Testis (tissue), 3 donors: Measurements from ENCODE around the gene NAT16. TPM values are rescaled to one million over a fixed set of nuclear protein-coding genes. Genes with fewer than 3 reads are reported as not detected.

Source experiments
- DNase-seq: peaks from one replicate; pipeline ENCODE4 v3.0.0-alpha.2; 2019
- H3K27ac ChIP-seq, 2 donors: fragments of 200-600 bp; sonication (generic); one replicate each; pipeline ENCODE4 v1.5.1; 2019
- H3K27me3 ChIP-seq: fragments of 200-600 bp; sonication (generic); one replicate; pipeline ENCODE4 v1.5.1; 2019
- H3K36me3 ChIP-seq: fragments of 200-600 bp; sonication (generic); one replicate; pipeline ENCODE4 v1.5.1; 2017; ENCODE audit warnings: low read depth; ENCODE audit errors: missing control alignments
- H3K4me1 ChIP-seq: fragments of 200-600 bp; sonication (generic); one replicate; pipeline ENCODE4 v1.5.1; 2019
- H3K4me3 ChIP-seq, 2 donors: fragments of 200-600 bp; sonication (generic); one replicate each; pipeline ENCODE4 v1.5.1; 2017 to 2019
- H3K9me3 ChIP-seq: fragments of 200-600 bp; sonication (generic); one replicate; pipeline ENCODE4 v1.5.1; 2017
- CTCF ChIP-seq, 3 experiments: fragments of 450-650 bp in 2 of 3; fragments of 200-600 bp in 1 of 3; sonication (generic) in 1 of 3; IDR thresholded peaks; one replicate each; pipeline ENCODE4 v1.5.1; 2016 to 2019; ENCODE audit warnings: antibody characterized with exemption in 3 of 3, mild to moderate bottlenecking in 2 of 3, moderate library complexity in 1 of 3
- POLR2A ChIP-seq: fragments of 450-650 bp; IDR thresholded peaks from one replicate; pipeline ENCODE4 v1.6.1; 2017; ENCODE audit warnings: antibody characterized with exemption, mild to moderate bottlenecking, moderate library complexity
- WGBS, 2 donors: methylation state at CpG; one replicate each; pipeline ENCODE4 v1.1.5; 2018; 5-methylcytosine and 5-hydroxymethylcytosine counted together
- intact Hi-C: fragments of 100-400 bp; cut with DNase I; formaldehyde crosslinking; loops from one replicate; pipeline ENCODE4 v1.15.1; 2023; ENCODE audit warnings: low total_unique reads
- polyA plus RNA-seq: library from polyadenylated mRNA; stranded (reverse); fragments of 350-450 nt; fragmentation: Illumina TruSeq; extraction: RNeasy Lipid Tissue Mini Kit (QIAGEN cat#74804); gene quantifications from one replicate; pipeline ENCODE4 v1.2.3, GENCODE V29; 2014; ENCODE audit warnings: low read depth, low replicate concordance; ENCODE audit not compliant: insufficient read depth
- total RNA-seq, 2 donors: library from RNA; depleted of rRNA; stranded (reverse); fragments of >200 nt; gene quantifications; one replicate each; pipeline ENCODE4 v1.2.3, GENCODE V29; 2016

NAT16 gene
- total and polyA plus RNA-seq, 3 donors from 2014 or later, result 0.26 to 0.50 (median 0.31) TPM

- intact Hi-C loops, result no loop called here
- H3K4me1 ChIP-seq, result peaks cover 19% of the 10 kb centered on the region
- no peaks in the 10 kb centered on the region for H3K9me3 ChIP-seq
- H3K27ac ChIP-seq, result peak overlapping the region; percentile 74 to 84
- H3K4me3 ChIP-seq, result peak overlapping the region; percentile 65 to 84
- TF ChIP-seq CTCF (IDR thresholded peaks at IDR 0.05) (peak in 1 of 3 experiments; percentile 13), POLR2A (no peak)
- WGBS, 2 donors, result 1 to 3% methylated on average over 5 to 12 of the region's 34 CpGs
- H3K36me3 ChIP-seq, result no peaks in the 10 kb centered on the region
- H3K27me3 ChIP-seq, result no peaks in the 10 kb centered on the region
- no peak for DNase-seq
These were observed 36.8 kb upstream of the NAT16 start for GRCh38 chr7:101216860-101217387.

GRCh38 chr7:101216001-101216859 is 36.1 kb upstream of the NAT16 start:
- WGBS, 2 donors, result 36 to 64% methylated on average over 28 to 31 of the region's 31 CpGs
- no peak for TF ChIP-seq CTCF (IDR thresholded peaks at IDR 0.05)
- TF ChIP-seq POLR2A, result no peak
- H3K4me1 ChIP-seq, result peaks cover 19% of the 10 kb centered on the region
- H3K36me3 ChIP-seq, result no peaks in the 10 kb centered on the region
- no peaks in the 10 kb centered on the region for H3K9me3 ChIP-seq
- H3K4me3 ChIP-seq, result peak overlapping the region; percentile 65 to 84
- H3K27ac ChIP-seq, result peak overlapping the region; percentile 74 to 84
- DNase-seq, result peak; percentile 49
- intact Hi-C loops, result no loop called here
- H3K27me3 ChIP-seq, result no peaks in the 10 kb centered on the region

- intact Hi-C loops, result no loop called here
- TF ChIP-seq POLR2A (no peak), CTCF (IDR thresholded peaks at IDR 0.05) (no peak)
- Histone ChIP-seq H3K4me3 (no peak overlapping the region), H3K36me3 (no peaks in the 10 kb centered on the region), H3K9me3 (no peaks in the 10 kb centered on the region), H3K27ac (no peak overlapping the region), H3K27me3 (no peaks in the 10 kb centered on the region), H3K4me1 (peaks cover 10% of the 10 kb centered on the region)
- DNase-seq, result no peak
- WGBS, 2 donors, result 95 to 98% methylated on average over 6 of the region's 8 CpGs
These were observed 31.9 kb upstream of the NAT16 start for GRCh38 chr7:101212014-101212413.

GRCh38 chr7:101211501-101211900 is 31.4 kb upstream of the NAT16 start:
- WGBS, 2 donors, result 90 to 97% methylated on average over 6 to 24 of the region's 24 CpGs
- Histone ChIP-seq H3K36me3 (no peaks in the 10 kb centered on the region), H3K27me3 (no peaks in the 10 kb centered on the region), H3K9me3 (no peaks in the 10 kb centered on the region), H3K4me1 (peaks cover 8% of the 10 kb centered on the region), H3K4me3 (no peak overlapping the region), H3K27ac (no peak overlapping the region)
- TF ChIP-seq POLR2A (no peak), CTCF (IDR thresholded peaks at IDR 0.05) (no peak)
- DNase-seq, result no peak
- intact Hi-C loops, result no loop called here
